Ovary (tissue), 3 donors: ENCODE measurements around the gene HS3ST4.

Experiments used
- CTCF ChIP-seq, 3 donors: fragments of 450-650 bp in 2 of 3; fragments of 200-600 bp in 1 of 3; IDR thresholded peaks; one replicate each; pipeline versions ENCODE4 v1.5.1 to v1.8.0; 2016 to 2022; ENCODE audit warnings: antibody characterized with exemption in 3 of 3, mild to moderate bottlenecking in 1 of 3
- EP300 ChIP-seq: sonication (generic); formaldehyde crosslinking; IDR thresholded peaks from one replicate; pipeline ENCODE4 v1.6.1; 2017; ENCODE audit warnings: antibody characterized with exemption
- POLR2A ChIP-seq: fragments of 450-650 bp; IDR thresholded peaks from one replicate; pipeline ENCODE4 v1.6.1; 2017; ENCODE audit warnings: antibody characterized with exemption, mild to moderate bottlenecking, moderate library complexity
- donor health status: DM: no; HTN: no; CAD: no.

GRCh38 chr16:25771216-25771615 is 79.5 kb downstream of the HS3ST4 start:
- TF ChIP-seq CTCF (IDR thresholded peaks at IDR 0.05) (no peak), POLR2A (no peak), EP300 (no peak)
